HCT116 (cell line): Measurements from ENCODE around the gene SPON2. TPM values are rescaled to one million over a fixed set of nuclear protein-coding genes. Genes with fewer than 3 reads are reported as not detected.

ENCODE experiments used
- ATAC-seq: fragments of 200-7000 bp; cut with Tn5 transposase; 2 replicates; pipeline ENCODE4 v1.9.1; 2020; ENCODE audit warnings: mild to moderate bottlenecking, moderate library complexity
- Bru-seq: library from RNA; stranded (reverse); fragments of 400-500 nt; gene quantifications from one replicate; lab custom pipeline; 2021; lab: Mats Ljungman, UMichigan
- BruChase-seq, 2 experiments: library from RNA; stranded (reverse); fragments of 400-500 nt; gene quantifications; one replicate each; lab custom pipeline; 2021; lab: Mats Ljungman, UMichigan
- BruUV-seq: library from RNA; stranded (reverse); fragments of 400-500 nt; replicated peaks from 2 replicates; lab custom pipeline; 2021; lab: Mats Ljungman, UMichigan
- CTCF ChIA-PET: fragments of 300-600 bp; sonication (Branson Sonifier 250); formaldehyde crosslinking; loops from one replicate; lab custom pipeline; 2021; ENCODE audit warnings: antibody characterized with exemption; lab: Charles Lee
- POLR2A ChIA-PET: fragments of 300-600, 350-600 bp; sonication (Branson Sonifier 250); formaldehyde crosslinking; loops from one replicate; lab custom pipeline; 2021; ENCODE audit warnings: antibody characterized with exemption; lab: Charles Lee
- RAD21 ChIA-PET, 2 experiments: fragments of 300-600 bp; sonication (Branson Sonifier 250); formaldehyde crosslinking; loops; one replicate each; lab custom pipeline; 2023; ENCODE audit warnings: low total read pairs in 2 of 2; ENCODE audit not compliant: uncharacterized antibody in 2 of 2, unreplicated experiment in 2 of 2, low non-redundant PET in 1 of 2; lab: Charles Lee
- DNase-seq: peaks from one replicate; pipeline ENCODE4 v3.0.0-alpha.2; 2010; ENCODE audit warnings: low read depth, low spot score
- H2AFZ ChIP-seq: fragments of 200-600 bp; shearing (Covaris generic), sonication (generic); 2 replicates; pipeline ENCODE4 v1.6.1; 2017; ENCODE audit warnings: low read depth, mixed run types, mixed read lengths, antibody characterized with exemption, low read length; ENCODE audit not compliant: poor library complexity, severe bottlenecking
- H3K27ac ChIP-seq: 2 replicates; pipeline ENCODE4 v1.5.1; 2012; ENCODE audit warnings: low read depth, low read length
- H3K27me3 ChIP-seq: fragments of 200-600 bp; sonication (generic); 2 replicates; pipeline ENCODE4 v1.6.1; 2016; ENCODE audit warnings: mixed run types, low read length, mixed read lengths; ENCODE audit not compliant: insufficient read depth
- H3K36me3 ChIP-seq, 2 experiments: fragments of 200-500 bp in 1 of 2; fragments of 200-600 bp in 1 of 2; sonication (Bioruptor generic) in 1 of 2; sonication (generic) in 1 of 2; 2 replicates each; pipeline versions ENCODE4 v1.5.1 to v1.6.1; 2014 to 2016; ENCODE audit warnings: low read length in 2 of 2, inconsistent platforms in 1 of 2, mixed read lengths in 1 of 2, mixed run types in 1 of 2; ENCODE audit not compliant: insufficient read depth in 2 of 2, control insufficient read depth in 1 of 2
- H3K4me1 ChIP-seq, 2 experiments: fragments of 200-600 bp in 1 of 2; sonication (generic) in 1 of 2; 2 replicates each; pipeline versions ENCODE4 v1.5.1 to v1.6.1; 2012 to 2017; ENCODE audit warnings: low read length in 2 of 2, inconsistent platforms in 1 of 2, mild to moderate bottlenecking in 1 of 2, mixed read lengths in 1 of 2, mixed run types in 1 of 2, moderate library complexity in 1 of 2; ENCODE audit not compliant: insufficient read depth in 2 of 2, control insufficient read depth in 1 of 2
- H3K4me2 ChIP-seq: fragments of 200-600 bp; sonication (generic); 2 replicates; pipeline ENCODE4 v1.6.1; 2017; ENCODE audit warnings: mixed run types, low read length, mixed read lengths
- H3K4me3 ChIP-seq, 2 experiments: fragments of 200-600 bp in 1 of 2; sonication (generic) in 1 of 2; replicated peaks in 1 of 2; 2 replicates each; pipeline ENCODE4 v1.5.1; 2011 to 2016; ENCODE audit warnings: low read length in 2 of 2, control low read depth in 1 of 2, low read depth in 1 of 2, mild to moderate bottlenecking in 1 of 2, mixed read lengths in 1 of 2, mixed run types in 1 of 2
- H3K79me2 ChIP-seq: fragments of 200-600 bp; sonication (generic); 2 replicates; pipeline ENCODE4 v1.6.1; 2017; ENCODE audit warnings: mild to moderate bottlenecking, mixed run types, low read length, moderate library complexity, mixed read lengths; ENCODE audit not compliant: insufficient read depth
- H3K9ac ChIP-seq: fragments of 200-600 bp; sonication (generic); 2 replicates; pipeline ENCODE4 v1.6.1; 2016; ENCODE audit warnings: low read length, mixed read lengths
- H3K9me2 ChIP-seq: fragments of 200-600 bp; sonication (generic), shearing (Covaris generic); 2 replicates; pipeline ENCODE4 v1.6.1; 2017; ENCODE audit warnings: mixed run types, mild to moderate bottlenecking, moderate library complexity; ENCODE audit not compliant: insufficient read depth
- H3K9me3 ChIP-seq, 2 experiments: fragments of 200-500 bp in 1 of 2; fragments of 200-600 bp in 1 of 2; sonication (Bioruptor generic) in 1 of 2; sonication (generic) in 1 of 2; 2 replicates each; pipeline ENCODE4 v1.6.1; 2014 to 2017; ENCODE audit warnings: low read length in 2 of 2, mixed read lengths in 2 of 2, inconsistent platforms in 1 of 2, low read depth in 1 of 2, mild to moderate bottlenecking in 1 of 2, mixed run types in 1 of 2, moderate library complexity in 1 of 2; ENCODE audit not compliant: control insufficient read depth in 1 of 2, insufficient read depth in 1 of 2
- H4K20me1 ChIP-seq: fragments of 200-600 bp; sonication (generic), shearing (Covaris generic); 2 replicates; pipeline ENCODE4 v1.6.1; 2017; ENCODE audit warnings: mixed run types, mild to moderate bottlenecking, moderate library complexity; ENCODE audit not compliant: insufficient read depth
- CBX3 ChIP-seq: IDR thresholded peaks from 2 replicates; pipeline ENCODE4 v1.6.1; 2012; ENCODE audit warnings: low read depth
- CEBPB ChIP-seq: IDR thresholded peaks from 2 replicates; pipeline ENCODE4 v1.6.1; 2012; ENCODE audit warnings: low read depth
- CTCF ChIP-seq, 3 experiments: fragments of 200-600 bp in 1 of 3; sonication (generic) in 1 of 3; IDR thresholded peaks in 2 of 3; conservative IDR thresholded peaks in 1 of 3; 2 replicates each; pipeline ENCODE4 v1.5.1; 2012 to 2017; ENCODE audit warnings: low read depth in 2 of 3, low read length in 2 of 3, antibody characterized with exemption in 1 of 3, borderline replicate concordance in 1 of 3, control low read depth in 1 of 3, mild to moderate bottlenecking in 1 of 3, mixed read lengths in 1 of 3, mixed run types in 1 of 3, moderate library complexity in 1 of 3; ENCODE audit not compliant: insufficient read depth in 1 of 3
- ELF1 ChIP-seq: IDR thresholded peaks from 2 replicates; pipeline ENCODE4 v1.6.1; 2012; ENCODE audit warnings: low read depth, borderline replicate concordance
- EZH2phosphoT487 ChIP-seq: fragments of 200-600 bp; IDR thresholded peaks from 2 replicates; pipeline ENCODE4 v1.6.1; 2018; ENCODE audit warnings: antibody characterized with exemption, borderline replicate concordance
- JUND ChIP-seq: IDR thresholded peaks from 2 replicates; pipeline ENCODE4 v1.6.1; 2012
- MAX ChIP-seq: IDR thresholded peaks from 2 replicates; pipeline ENCODE4 v1.6.1; 2012
- RAD21 ChIP-seq: IDR thresholded peaks from 2 replicates; pipeline ENCODE4 v1.6.1; 2012; ENCODE audit warnings: low read depth, mild to moderate bottlenecking
- SIN3A ChIP-seq: IDR thresholded peaks from 2 replicates; pipeline ENCODE4 v1.6.1; 2012; ENCODE audit warnings: low read depth
- SRF ChIP-seq: IDR thresholded peaks from 2 replicates; pipeline ENCODE4 v1.6.1; 2012; ENCODE audit warnings: low read depth
- TCF7L2 ChIP-seq: IDR thresholded peaks from 2 replicates; pipeline ENCODE4 v1.7.0; 2011; ENCODE audit warnings: borderline replicate concordance, inconsistent platforms; ENCODE audit not compliant: insufficient read depth, insufficient read length; ENCODE audit errors: extremely low read depth
- YY1 ChIP-seq: IDR thresholded peaks from 2 replicates; pipeline ENCODE4 v1.6.1; 2011; ENCODE audit warnings: low read length, low read depth, moderate library complexity, mild to moderate bottlenecking; ENCODE audit not compliant: insufficient replicate concordance; ENCODE audit errors: extremely low read depth
- ZFX ChIP-seq: fragments of 450-650 bp; IDR thresholded peaks from 2 replicates; pipeline ENCODE4 v1.6.1; 2017
- intact Hi-C: fragments of 100-400 bp; cut with micrococcal nuclease; formaldehyde crosslinking; loops from 2 replicates; pipeline ENCODE4 v1.10.0; 2022
- long read RNA-seq: library from polyadenylated mRNA; unstranded; transcript quantifications from one replicate; pipeline ENCODE4 v2.0.0, GENCODE V29; 2021; ENCODE audit not compliant: unreplicated experiment
- polyA plus RNA-seq: library from polyadenylated mRNA; unstranded; fragments of >200 nt; gene quantifications from 2 replicates; pipeline ENCODE4 v1.2.1, GENCODE V29; 2012; ENCODE audit warnings: missing spikeins
- total RNA-seq: library from RNA; stranded (reverse); gene quantifications from one replicate; pipeline ENCODE4 v1.2.1, GENCODE V29; 2021; ENCODE audit not compliant: unreplicated experiment
- TF ChIP-seq, protein P1 (sequence below): IDR thresholded peaks from 2 replicates; pipeline ENCODE4 v1.6.1; 2012
- TF ChIP-seq, protein P2 (sequence below): IDR thresholded peaks from 2 replicates; pipeline ENCODE4 v1.6.1; 2011; ENCODE audit warnings: mild to moderate bottlenecking, low read length, moderate library complexity; ENCODE audit not compliant: insufficient replicate concordance; ENCODE audit errors: extremely low read depth

SPON2 gene
- total RNA-seq (1.5 TPM), Bru-seq, nascent RNA (percentile 17 among the genes with signal in this experiment), BruChase-seq, experiment 1, labeled RNA remaining after a 6-hour chase (percentile 38 among the genes with signal in this experiment), BruChase-seq, experiment 2, labeled RNA remaining after a 2-hour chase (percentile 21 among the genes with signal in this experiment)
- 0.72 and 1.0 TPM in 2 replicates for polyA plus RNA-seq
- long read RNA-seq, partial matches to known transcripts, result 1 of 1 reads
- long read RNA-seq, other reads (novel, unspliced or antisense), result 0 of 1 reads

DNA sequence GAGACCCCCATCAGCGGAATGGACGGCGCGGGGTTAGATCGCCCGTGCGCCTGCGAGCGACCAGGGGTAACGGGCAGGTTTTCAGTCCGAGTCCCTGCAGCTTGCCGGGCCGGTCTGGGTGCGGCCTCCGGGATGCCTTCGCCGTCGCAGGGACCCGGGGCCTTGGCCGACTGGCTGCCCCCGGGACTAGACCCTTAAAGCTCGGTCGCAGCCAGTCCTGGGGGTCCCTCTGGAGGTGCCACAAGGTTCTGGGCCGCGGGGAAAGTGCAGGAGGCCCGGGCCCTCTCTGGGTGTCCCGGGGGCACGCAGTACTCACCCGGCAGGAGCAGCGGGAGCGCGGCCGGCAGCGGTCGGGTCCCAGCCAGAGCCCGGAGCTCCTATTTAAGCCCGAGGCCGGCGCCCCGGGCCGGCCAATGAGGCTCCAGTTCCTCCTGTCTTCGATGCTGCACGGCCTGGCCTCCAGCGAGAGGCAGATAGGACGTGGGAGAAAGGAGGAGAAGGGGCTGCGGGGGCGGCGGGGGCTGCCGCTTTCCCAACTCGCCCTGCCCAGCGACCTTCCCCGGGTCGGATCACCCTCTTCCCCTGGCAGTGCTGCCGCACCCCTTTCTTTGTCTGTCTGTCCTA, at the start of gene SPON2:
Gene SPON2 (minus strand): TSS at position 356 of the 624 bp plus-strand sequence.
- Histone ChIP-seq H3K9me2 (no peaks in the 10 kb centered on the region), H3K36me3 (no peaks in the 10 kb centered on the region), H3K9me3 (no peaks in the 10 kb centered on the region), H3K4me3 (no peak within 1 kb of the TSS), H3K4me1 (peaks cover 0 to 13% of the 10 kb centered on the region in 2 experiments; a peak in 1 of 4 replicates), H4K20me1 (no peaks in the 10 kb centered on the region), H3K9ac (no peak within 1 kb of the TSS), H3K27me3 (no peaks in the 10 kb centered on the region), H3K79me2 (no peaks in the 10 kb centered on the region), H3K4me2 (no peak within 1 kb of the TSS), H3K27ac (no peak within 1 kb of the TSS), H2AFZ (no peak within 1 kb of the TSS)
- TF ChIP-seq CBX3 (no peak), RAD21 (no peak), SRF (no peak), CTCF (IDR thresholded peaks at IDR 0.05 in 2 of 3, conservative IDR thresholded peaks at IDR 0.05 in 1 of 3; ENCODE audit: borderline replicate concordance in 1 of 3, insufficient read depth in 1 of 3, low read depth in 2 of 3, low read length in 2 of 3) (no peak), CEBPB (no peak), TCF7L2 (no peak), EZH2phosphoT487 (no peak), MAX (no peak), ZFX (no peak), YY1 (no peak), SIN3A (no peak), JUND (no peak), ELF1 (no peak)
- TF ChIP-seq, protein P1, sequence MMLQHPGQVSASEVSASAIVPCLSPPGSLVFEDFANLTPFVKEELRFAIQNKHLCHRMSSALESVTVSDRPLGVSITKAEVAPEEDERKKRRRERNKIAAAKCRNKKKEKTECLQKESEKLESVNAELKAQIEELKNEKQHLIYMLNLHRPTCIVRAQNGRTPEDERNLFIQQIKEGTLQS, result no peak
- TF ChIP-seq, protein P2, sequence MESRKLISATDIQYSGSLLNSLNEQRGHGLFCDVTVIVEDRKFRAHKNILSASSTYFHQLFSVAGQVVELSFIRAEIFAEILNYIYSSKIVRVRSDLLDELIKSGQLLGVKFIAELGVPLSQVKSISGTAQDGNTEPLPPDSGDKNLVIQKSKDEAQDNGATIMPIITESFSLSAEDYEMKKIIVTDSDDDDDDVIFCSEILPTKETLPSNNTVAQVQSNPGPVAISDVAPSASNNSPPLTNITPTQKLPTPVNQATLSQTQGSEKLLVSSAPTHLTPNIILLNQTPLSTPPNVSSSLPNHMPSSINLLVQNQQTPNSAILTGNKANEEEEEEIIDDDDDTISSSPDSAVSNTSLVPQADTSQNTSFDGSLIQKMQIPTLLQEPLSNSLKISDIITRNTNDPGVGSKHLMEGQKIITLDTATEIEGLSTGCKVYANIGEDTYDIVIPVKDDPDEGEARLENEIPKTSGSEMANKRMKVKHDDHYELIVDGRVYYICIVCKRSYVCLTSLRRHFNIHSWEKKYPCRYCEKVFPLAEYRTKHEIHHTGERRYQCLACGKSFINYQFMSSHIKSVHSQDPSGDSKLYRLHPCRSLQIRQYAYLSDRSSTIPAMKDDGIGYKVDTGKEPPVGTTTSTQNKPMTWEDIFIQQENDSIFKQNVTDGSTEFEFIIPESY, result no peak
- no peak for DNase-seq
- POLR2A ChIA-PET, result no interaction called here
- CTCF ChIA-PET, result no interaction called here
- RAD21 ChIA-PET, result no interaction called here
- intact Hi-C loops, result no loop called here
- ATAC-seq, result no peak
- no TSS peak for BruUV-seq
